SW480 (cell line): Measurements from ENCODE around the gene PSMD1.
"Not testable (repeated sequence)": the region's sequence is repeated elsewhere in the genome, so short reads cannot be mapped to it uniquely, and the experiment has no call there.

Experiments used
- DNase-seq: peaks from one replicate; pipeline ENCODE4 v3.0.0-alpha.2; 2016; ENCODE audit warnings: low spot score

The PSMD1 gene

GRCh38 chr2:231115651-231116050 is 59.0 kb downstream of the PSMD1 start:
- DNase-seq = no peak

GRCh38 chr2:231117148-231117547 is 60.5 kb downstream of the PSMD1 start:
- DNase-seq = no peak

- no peak for DNase-seq
These were observed 61.4 kb downstream of the PSMD1 start for GRCh38 chr2:231117922-231118613.

- no peak for DNase-seq
These were observed 61.9 kb downstream of the PSMD1 start for GRCh38 chr2:231118614-231118942.

- DNase-seq = no peak
These were observed 66.8 kb downstream of the PSMD1 start for GRCh38 chr2:231123362-231123898.

GRCh38 chr2:231124838-231125568 is 68.3 kb downstream of the PSMD1 start, which contains the start of gene HTR2B:
Gene HTR2B, minus strand, starts transcription at chr2:231125042. Its CDS starts 1,278 bp downstream, at chr2:231123764.
- DNase-seq = no peak

GRCh38 chr2:231126123-231126522 is 69.5 kb downstream of the PSMD1 start:
- no peak for DNase-seq

- DNase-seq = no peak
These were observed 70.8 kb downstream of the PSMD1 start for GRCh38 chr2:231127480-231127879.

- DNase-seq = no peak
These were observed 71.3 kb downstream of the PSMD1 start for GRCh38 chr2:231127936-231128335.

- DNase-seq = no peak
These were observed 71.9 kb downstream of the PSMD1 start for GRCh38 chr2:231128541-231128940.

GRCh38 chr2:231129216-231129615 is 72.5 kb downstream of the PSMD1 start:
- DNase-seq = no peak

- DNase-seq = no peak
These were observed 73.8 kb downstream of the PSMD1 start for GRCh38 chr2:231130336-231131056.

GRCh38 chr2:231132129-231132528 is 75.5 kb downstream of the PSMD1 start:
- DNase-seq = no peak

- DNase-seq = no peak
These were observed 76.9 kb downstream of the PSMD1 start for GRCh38 chr2:231133365-231134099.

- DNase-seq = no peak
These were observed 78.4 kb downstream of the PSMD1 start for GRCh38 chr2:231134910-231135655.

- no peak for DNase-seq
These were observed 82.0 kb downstream of the PSMD1 start for GRCh38 chr2:231138699-231139098.

GRCh38 chr2:231139796-231140195 is 83.1 kb downstream of the PSMD1 start:
- no peak for DNase-seq

- DNase-seq = not testable (repeated sequence)
These were observed 84.1 kb downstream of the PSMD1 start for GRCh38 chr2:231140808-231141207.

GRCh38 chr2:231144896-231145295 is 88.2 kb downstream of the PSMD1 start:
- no peak for DNase-seq

GRCh38 chr2:231146665-231147064 is 90.0 kb downstream of the PSMD1 start:
- no peak for DNase-seq
